HCEC 1CT (cell line): ENCODE measurements around the gene ZNF280D.
"Not testable (repeated sequence)": the region's sequence is repeated elsewhere in the genome, so short reads cannot be mapped to it uniquely, and the experiment has no call there.

Experiments used
- DNase-seq: peaks from one replicate; pipeline ENCODE4 v3.0.0-alpha.2; 2017

The ZNF280D gene

GRCh38 chr15:56733136-56734012 lies at the start of gene ZNF280D:
ZNF280D (minus strand) TSS chr15:56733509; CDS start chr15:56707109, 26,400 bp downstream.
- DNase-seq, result peak; percentile 93

GRCh38 chr15:56782306-56782705 lies 49.0 kb upstream of the ZNF280D start:
- no peak for DNase-seq

GRCh38 chr15:56781666-56782065 lies 48.4 kb upstream of the ZNF280D start:
- no peak for DNase-seq

GRCh38 chr15:56780102-56780725 lies 46.9 kb upstream of the ZNF280D start:
- DNase-seq, result not testable (repeated sequence)

- not testable (repeated sequence) for DNase-seq
These were observed 46.1 kb upstream of the ZNF280D start for GRCh38 chr15:56779449-56779848.

- DNase-seq, result no peak
These were observed 45.5 kb upstream of the ZNF280D start for GRCh38 chr15:56778761-56779160.

- DNase-seq, result no peak
These were observed 43.5 kb upstream of the ZNF280D start for GRCh38 chr15:56776839-56777238.

- DNase-seq, result no peak
These were observed 42.3 kb upstream of the ZNF280D start for GRCh38 chr15:56775641-56776040.

GRCh38 chr15:56774356-56774755 lies 41.0 kb upstream of the ZNF280D start:
- no peak for DNase-seq

- peak; percentile 32 for DNase-seq
These were observed 39.7 kb upstream of the ZNF280D start for GRCh38 chr15:56772868-56773639.

GRCh38 chr15:56770173-56770572 lies 36.9 kb upstream of the ZNF280D start:
- DNase-seq, result no peak

GRCh38 chr15:56767315-56767714 lies 34.0 kb upstream of the ZNF280D start:
- DNase-seq, result peak; percentile 2

- DNase-seq, result peak; percentile 63
These were observed 31.9 kb upstream of the ZNF280D start for GRCh38 chr15:56765251-56765650.

- no peak for DNase-seq
These were observed 30.0 kb upstream of the ZNF280D start for GRCh38 chr15:56763141-56763895.

- DNase-seq, result no peak
These were observed 26.9 kb upstream of the ZNF280D start for GRCh38 chr15:56760186-56760585.

GRCh38 chr15:56759450-56759845 lies 26.1 kb upstream of the ZNF280D start:
- peak; percentile 97 for DNase-seq

- peak; percentile 85 for DNase-seq
These were observed 25.6 kb upstream of the ZNF280D start for GRCh38 chr15:56758770-56759449.

GRCh38 chr15:56757875-56758274 lies 24.6 kb upstream of the ZNF280D start:
- DNase-seq, result no peak

GRCh38 chr15:56754772-56755370 lies 21.6 kb upstream of the ZNF280D start:
- peak; percentile 39 for DNase-seq

GRCh38 chr15:56752986-56753385 lies 19.7 kb upstream of the ZNF280D start:
- DNase-seq, result no peak

GRCh38 chr15:56749982-56750381 lies 16.7 kb upstream of the ZNF280D start:
- DNase-seq, result no peak
